Keratinocyte (primary cell): ENCODE results near the gene NUP98. TPM values are rescaled to one million over a fixed set of nuclear protein-coding genes. Genes with fewer than 3 reads are reported as not detected.

Source experiments
- DNase-seq: peaks from one replicate; pipeline ENCODE4 v3.0.0-alpha.2; 2011; ENCODE audit warnings: low read depth, missing footprints, low spot score
- FAIRE-seq: peaks from 2 replicates; lab custom pipeline; 2011; peaks lifted over from hg19 to GRCh38; lab: Jason Lieb, UNC
- H2AFZ ChIP-seq: 2 replicates; pipeline ENCODE4 v1.6.0; 2012; ENCODE audit warnings: low read length, control low read depth, inconsistent platforms; ENCODE audit not compliant: control insufficient read depth
- H3K27ac ChIP-seq: 2 replicates; pipeline ENCODE4 v1.5.1; 2011; ENCODE audit warnings: low read length; ENCODE audit not compliant: control insufficient read depth, insufficient read depth
- H3K27me3 ChIP-seq: 3 replicates; pipeline ENCODE4 v1.6.0; 2011; ENCODE audit warnings: low read length; ENCODE audit not compliant: control insufficient read depth, insufficient read depth; ENCODE audit errors: extremely low read depth
- H3K36me3 ChIP-seq, 2 experiments: 2 replicates in 1 of 2; 3 replicates in 1 of 2; pipeline ENCODE4 v1.5.1; 2011; ENCODE audit warnings: low read length in 2 of 2, mild to moderate bottlenecking in 1 of 2; ENCODE audit not compliant: control insufficient read depth in 2 of 2, insufficient read depth in 2 of 2; ENCODE audit errors: extremely low read depth in 1 of 2
- H3K4me1 ChIP-seq: 3 replicates; pipeline ENCODE4 v1.5.1; 2011; ENCODE audit warnings: low read length; ENCODE audit not compliant: control insufficient read depth, insufficient read depth; ENCODE audit errors: extremely low read depth
- H3K4me2 ChIP-seq: 3 replicates; pipeline ENCODE4 v1.6.0; 2011; ENCODE audit warnings: low read depth, low read length; ENCODE audit not compliant: control insufficient read depth, insufficient read depth; ENCODE audit errors: extremely low read depth
- H3K4me3 ChIP-seq, 3 experiments: fragments of 200-600 bp in 1 of 3; sonication (generic) in 1 of 3; 2 replicates in 2 of 3; 3 replicates in 1 of 3; pipeline ENCODE4 v1.5.1; 2011 to 2016; ENCODE audit warnings: low read length in 3 of 3, mild to moderate bottlenecking in 3 of 3, control low read depth in 2 of 3, inconsistent platforms in 1 of 3, low read depth in 1 of 3, mixed read lengths in 1 of 3, mixed run types in 1 of 3, moderate library complexity in 1 of 3; ENCODE audit not compliant: control insufficient read depth in 2 of 3, insufficient read depth in 2 of 3; ENCODE audit errors: extremely low read depth in 1 of 3
- H3K79me2 ChIP-seq: 2 replicates; pipeline ENCODE4 v1.6.0; 2012; ENCODE audit warnings: low read length; ENCODE audit not compliant: control insufficient read depth, insufficient read depth
- H3K9ac ChIP-seq: 3 replicates; pipeline ENCODE4 v1.6.0; 2011; ENCODE audit warnings: low read length; ENCODE audit not compliant: control insufficient read depth, insufficient read depth; ENCODE audit errors: extremely low read depth
- H3K9me1 ChIP-seq: 3 replicates; pipeline ENCODE4 v1.6.0; 2011; ENCODE audit warnings: low read length; ENCODE audit not compliant: control insufficient read depth, insufficient read depth; ENCODE audit errors: extremely low read depth
- H3K9me3 ChIP-seq: 2 replicates; pipeline ENCODE4 v1.5.1; 2012; ENCODE audit warnings: low read depth, low read length; ENCODE audit not compliant: control insufficient read depth
- H4K20me1 ChIP-seq: 3 replicates; pipeline ENCODE4 v1.6.0; 2011; ENCODE audit warnings: low read length; ENCODE audit not compliant: control insufficient read depth, insufficient read depth; ENCODE audit errors: extremely low read depth
- EZH2 ChIP-seq: IDR thresholded peaks from one replicate; pipeline ENCODE4 v1.6.1; 2012; ENCODE audit warnings: inconsistent platforms, mild to moderate bottlenecking, low read length, moderate library complexity
- dilution Hi-C: fragments of 300-500 bp; cut with MboI; formaldehyde crosslinking; loops from one replicate; pipeline ENCODE4 v1.7.0; 2020; ENCODE audit warnings: low sequenced_read_pairs; ENCODE audit not compliant: extremely low pct_ligation_motif_present
- polyA plus RNA-seq, 5 experiments: library from polyadenylated mRNA; depleted of rRNA in 3 of 5; stranded (reverse) in 3 of 5; stranded (forward) in 1 of 5; unstranded in 1 of 5; fragments of >200 nt; gene quantifications; 1 replicate in 1 of 5; 2 replicates in 3 of 5; 3 replicates in 1 of 5; pipeline versions ENCODE4 v1.2.1 to v1.2.3, GENCODE V29; 2011 to 2012; ENCODE audit warnings: missing spikeins in 2 of 5, low read depth in 1 of 5, low replicate concordance in 1 of 5
- TF ChIP-seq, protein P1 (sequence below), 3 experiments: IDR thresholded peaks in 1 of 3; conservative IDR thresholded peaks in 1 of 3; optimal IDR thresholded peaks in 1 of 3; 2 replicates in 2 of 3; 3 replicates in 1 of 3; pipeline versions ENCODE3 to v1.5.1; 2011; ENCODE audit warnings: low read length in 3 of 3, mild to moderate bottlenecking in 3 of 3, moderate library complexity in 2 of 3, control low read depth in 1 of 3, inconsistent platforms in 1 of 3; ENCODE audit not compliant: insufficient read depth in 2 of 3; ENCODE audit errors: extremely low read depth in 1 of 3

NUP98 gene
- polyA plus RNA-seq, 1 donor (not counting 4 experiments of a cell fraction or from before 2014, with no cell fraction given): 66.9 TPM

GRCh38 chr11:3707176-3707575, 90.2 kb downstream of the NUP98 start:
- no peak for TF ChIP-seq EZH2
- TF ChIP-seq, protein P1, sequence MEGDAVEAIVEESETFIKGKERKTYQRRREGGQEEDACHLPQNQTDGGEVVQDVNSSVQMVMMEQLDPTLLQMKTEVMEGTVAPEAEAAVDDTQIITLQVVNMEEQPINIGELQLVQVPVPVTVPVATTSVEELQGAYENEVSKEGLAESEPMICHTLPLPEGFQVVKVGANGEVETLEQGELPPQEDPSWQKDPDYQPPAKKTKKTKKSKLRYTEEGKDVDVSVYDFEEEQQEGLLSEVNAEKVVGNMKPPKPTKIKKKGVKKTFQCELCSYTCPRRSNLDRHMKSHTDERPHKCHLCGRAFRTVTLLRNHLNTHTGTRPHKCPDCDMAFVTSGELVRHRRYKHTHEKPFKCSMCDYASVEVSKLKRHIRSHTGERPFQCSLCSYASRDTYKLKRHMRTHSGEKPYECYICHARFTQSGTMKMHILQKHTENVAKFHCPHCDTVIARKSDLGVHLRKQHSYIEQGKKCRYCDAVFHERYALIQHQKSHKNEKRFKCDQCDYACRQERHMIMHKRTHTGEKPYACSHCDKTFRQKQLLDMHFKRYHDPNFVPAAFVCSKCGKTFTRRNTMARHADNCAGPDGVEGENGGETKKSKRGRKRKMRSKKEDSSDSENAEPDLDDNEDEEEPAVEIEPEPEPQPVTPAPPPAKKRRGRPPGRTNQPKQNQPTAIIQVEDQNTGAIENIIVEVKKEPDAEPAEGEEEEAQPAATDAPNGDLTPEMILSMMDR (optimal IDR thresholded peaks at IDR 0.05 in 1 of 3, IDR thresholded peaks at IDR 0.05 in 1 of 3, conservative IDR thresholded peaks at IDR 0.05 in 1 of 3; ENCODE audit: extremely low read depth in 1 of 3, insufficient read depth in 2 of 3, low read length in 3 of 3): no peak
- Histone ChIP-seq H3K79me2 (no peaks in the 10 kb centered on the region), H3K36me3 (peaks cover 13 to 26% of the 10 kb centered on the region in 2 experiments), H3K9me1 (no peaks in the 10 kb centered on the region), H3K9ac (no peak overlapping the region), H3K9me3 (no peaks in the 10 kb centered on the region), H3K27me3 (no peaks in the 10 kb centered on the region), H3K27ac (no peak overlapping the region), H3K4me1 (no peaks in the 10 kb centered on the region), H2AFZ (no peak overlapping the region), H4K20me1 (no peaks in the 10 kb centered on the region), H3K4me3 (no peak overlapping the region), H3K4me2 (no peak overlapping the region)
- DNase-seq (no peak), FAIRE-seq (no peak)
- dilution Hi-C loops: no loop called here

- DNase-seq (no peak), FAIRE-seq (no peak)
- no peaks in the 10 kb centered on the region for H3K4me1 ChIP-seq
- H3K9me1 ChIP-seq: no peaks in the 10 kb centered on the region
- H3K4me3 ChIP-seq: no peak overlapping the region
- no peak overlapping the region for H3K4me2 ChIP-seq
- no peak overlapping the region for H2AFZ ChIP-seq
- TF ChIP-seq, protein P1 (optimal IDR thresholded peaks at IDR 0.05 in 1 of 3, IDR thresholded peaks at IDR 0.05 in 1 of 3, conservative IDR thresholded peaks at IDR 0.05 in 1 of 3; ENCODE audit: extremely low read depth in 1 of 3, insufficient read depth in 2 of 3, low read length in 3 of 3): no peak
- no peak for TF ChIP-seq EZH2
- dilution Hi-C loops: no loop called here
- no peak overlapping the region for H3K9ac ChIP-seq
- no peaks in the 10 kb centered on the region for H3K27me3 ChIP-seq
- no peak overlapping the region for H3K27ac ChIP-seq
- H3K79me2 ChIP-seq: no peaks in the 10 kb centered on the region
- no peaks in the 10 kb centered on the region for H4K20me1 ChIP-seq
- no peaks in the 10 kb centered on the region for H3K9me3 ChIP-seq
- H3K36me3 ChIP-seq: peaks cover 22 to 40% of the 10 kb centered on the region in 2 experiments
Measured at GRCh38 chr11:3703383-3703782, 94.0 kb downstream of the NUP98 start.
